ENCODE measurements around the gene ZNRF2.

Gene ZNRF2

DNA sequence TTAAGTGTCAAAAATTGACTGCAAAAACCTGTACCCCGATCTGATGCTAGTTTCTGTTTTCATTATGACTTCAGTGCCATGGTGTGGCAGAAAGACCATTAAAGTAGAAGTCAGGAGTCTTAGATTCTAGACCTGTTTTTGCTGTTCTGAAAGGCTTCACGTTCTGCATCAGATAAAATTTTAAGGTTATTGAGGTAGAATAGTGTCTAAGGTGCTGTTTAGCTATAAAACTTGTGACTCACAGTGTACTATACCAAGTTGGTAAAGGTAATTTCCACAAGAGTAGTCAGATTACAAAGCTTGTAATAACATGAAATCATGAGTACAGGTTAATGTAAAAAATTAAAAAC, 38.6 kb downstream of the ZNRF2 start:
- DNase-seq: no peak

GRCh38 chr7:30327813-30328212, 43.4 kb downstream of the ZNRF2 start:
- no peak for DNase-seq

DNA sequence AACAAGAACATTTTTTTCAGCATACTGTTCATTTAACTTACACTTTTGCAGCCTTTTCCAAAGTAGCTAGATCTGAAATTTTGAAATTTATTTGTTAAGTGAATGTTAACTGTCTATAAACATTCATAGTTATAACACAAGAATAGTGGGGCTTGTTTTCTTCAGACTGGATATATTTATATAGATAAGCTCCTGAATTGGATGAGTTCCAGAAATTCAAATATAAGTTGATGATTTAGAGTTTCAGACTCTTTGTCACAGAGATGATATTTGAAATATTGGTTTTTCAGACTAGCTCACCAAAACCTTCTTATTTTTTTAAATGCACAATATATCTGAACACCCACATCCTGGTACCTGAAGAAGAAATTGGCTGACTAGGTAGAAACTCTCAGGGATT, 44.0 kb downstream of the ZNRF2 start:
- DNase-seq: no peak

DNA sequence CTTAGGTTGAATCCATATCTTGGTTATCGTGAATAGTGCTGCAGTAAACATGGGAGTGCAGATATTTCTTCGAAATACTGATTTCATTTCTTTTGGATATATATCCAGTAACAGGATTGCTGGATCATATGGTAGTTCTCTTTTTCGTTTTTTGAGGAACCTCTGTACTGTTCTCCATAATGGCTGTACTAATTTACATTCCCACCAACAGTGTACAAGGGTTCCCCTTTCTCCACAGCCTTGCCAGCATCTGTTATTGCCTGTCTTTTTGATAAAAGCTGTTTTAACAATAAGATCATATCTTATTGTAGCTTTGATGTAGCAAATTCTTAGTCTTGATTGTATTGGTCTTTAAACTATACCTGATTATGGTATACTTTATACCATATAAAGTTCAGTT, 45.3 kb downstream of the ZNRF2 start:
- no peak for DNase-seq

DNA sequence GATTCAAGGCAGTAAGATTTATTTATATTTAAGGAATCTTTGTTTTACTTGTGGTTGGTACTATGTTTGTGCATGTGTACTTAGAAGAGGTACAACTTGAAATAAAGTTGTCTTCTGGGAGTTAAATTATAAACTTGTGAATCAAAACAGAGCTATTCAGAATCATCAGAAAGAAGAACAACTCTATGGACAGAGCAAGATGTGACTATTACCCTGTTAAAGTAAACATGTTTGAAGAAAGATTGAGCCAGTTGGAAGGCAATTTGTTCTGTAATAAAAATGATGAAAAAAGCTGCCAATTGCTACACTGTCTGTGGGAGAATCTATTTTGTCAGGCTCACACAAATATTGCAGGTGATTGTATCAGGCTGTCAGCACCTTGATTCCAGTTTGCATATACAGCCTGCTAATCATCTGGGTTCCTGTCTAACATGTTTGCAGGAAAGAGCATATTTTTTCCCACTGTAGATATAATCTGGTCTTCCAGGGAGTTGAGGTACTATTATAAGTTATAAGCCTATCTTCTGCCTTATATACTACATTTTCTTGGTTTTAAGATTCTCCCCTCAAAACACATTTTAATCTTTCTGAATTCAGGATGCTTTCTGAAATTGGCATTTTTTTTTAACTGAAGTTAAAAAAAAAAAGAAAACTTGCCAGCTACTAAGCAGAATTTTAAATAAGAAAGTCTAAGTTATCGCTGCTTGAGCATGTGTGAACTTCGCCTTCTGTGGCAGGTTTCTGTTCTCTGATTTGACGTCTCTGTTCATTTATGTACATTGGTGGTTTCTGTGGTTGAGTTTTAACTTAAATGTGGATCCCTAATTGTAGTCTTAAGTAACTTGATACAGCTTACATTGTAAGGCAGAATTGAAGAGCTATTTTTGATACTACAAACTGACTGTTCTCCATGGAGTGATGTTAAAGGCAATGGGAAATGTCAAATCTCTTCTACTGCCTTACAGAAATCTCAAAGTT, 46.0 kb downstream of the ZNRF2 start:
- DNase-seq: no peak

DNA sequence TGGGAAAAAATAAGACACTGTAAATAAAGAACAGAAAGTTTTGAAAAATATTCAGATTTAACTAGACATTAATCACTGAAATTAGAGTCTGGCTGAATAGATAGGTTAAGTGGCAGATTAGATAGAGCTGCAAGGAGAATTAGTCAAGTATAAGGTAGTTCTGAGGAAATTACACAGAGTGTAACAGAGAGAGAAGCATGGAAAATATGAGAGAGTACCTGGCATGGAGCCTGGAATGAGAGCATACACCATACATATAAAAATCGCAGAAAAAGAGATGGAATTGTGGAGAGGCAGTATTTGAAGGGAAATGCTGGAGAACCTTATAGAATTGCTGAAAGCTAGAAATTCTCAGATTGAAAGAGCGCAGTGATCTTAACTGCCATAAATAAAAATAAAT, 46.9 kb downstream of the ZNRF2 start:
- DNase-seq: no peak

GRCh38 chr7:30332549-30332948, 48.2 kb downstream of the ZNRF2 start:
- DNase-seq: no peak

- no peak for DNase-seq
These were observed 51.5 kb downstream of the ZNRF2 start for GRCh38 chr7:30335763-30336487.

DNA sequence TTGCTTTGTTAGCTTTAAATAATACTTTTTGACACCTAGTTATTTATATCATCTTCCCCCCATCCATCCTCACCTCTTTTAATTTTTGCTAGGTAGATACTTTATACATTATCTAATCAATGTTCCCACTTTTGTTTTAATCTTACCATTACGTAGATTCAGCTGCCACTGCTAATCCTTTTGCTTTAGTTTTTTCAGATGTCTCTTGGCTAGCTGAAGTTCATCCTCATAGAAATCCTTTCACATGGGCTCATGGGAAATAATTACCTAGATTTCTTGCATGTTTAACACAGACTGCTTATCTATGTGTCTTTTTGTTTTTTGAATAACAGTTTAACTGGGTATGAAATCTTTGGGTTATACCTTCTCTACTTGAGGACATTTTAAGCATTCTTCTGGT, 60.1 kb downstream of the ZNRF2 start:
- DNase-seq: no peak

- DNase-seq: no peak
These were observed 63.1 kb downstream of the ZNRF2 start for GRCh38 chr7:30347226-30348082.

- DNase-seq: no peak
These were observed 63.7 kb downstream of the ZNRF2 start for GRCh38 chr7:30348083-30348560.

DNA sequence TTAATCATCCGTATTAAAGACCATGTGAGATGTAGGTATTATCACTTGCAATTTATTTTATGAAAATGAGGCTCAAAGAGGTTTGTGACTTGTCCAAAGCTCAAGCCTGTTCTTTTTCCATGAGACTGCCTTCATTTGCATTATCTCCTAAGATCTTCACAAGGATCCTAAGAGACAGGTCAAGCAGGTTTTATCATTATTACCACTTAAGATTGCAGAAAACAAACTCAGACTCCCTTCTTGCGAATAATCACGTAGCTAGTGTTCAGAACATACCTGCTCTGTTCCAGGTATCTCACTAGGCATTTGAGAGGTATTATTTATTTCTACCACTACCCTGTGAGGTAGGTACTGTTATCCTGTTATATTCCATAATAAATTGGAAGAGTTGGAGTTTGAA, 64.8 kb downstream of the ZNRF2 start:
- DNase-seq: no peak

DNA sequence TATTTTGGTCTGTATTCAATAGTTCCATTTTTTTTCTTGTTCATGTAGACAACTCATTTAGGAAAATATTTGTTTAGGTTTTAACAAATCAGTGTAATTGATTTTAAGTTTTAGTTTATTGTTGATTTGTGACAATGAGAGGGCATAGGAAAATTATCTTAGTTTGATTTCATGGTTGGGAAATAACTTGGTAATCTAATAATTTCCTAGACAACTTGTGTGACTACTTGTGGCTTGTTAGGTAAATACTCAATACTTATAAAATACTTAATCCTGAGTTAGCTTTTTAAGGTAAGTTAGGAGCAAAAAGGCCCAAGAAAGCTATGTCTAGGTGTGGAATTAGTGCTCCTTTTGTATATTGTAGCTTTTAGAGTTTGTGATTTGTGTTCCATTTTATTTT, 65.4 kb downstream of the ZNRF2 start:
- DNase-seq: no peak

- DNase-seq: no peak
These were observed 66.9 kb downstream of the ZNRF2 start for GRCh38 chr7:30351286-30351685.

DNA sequence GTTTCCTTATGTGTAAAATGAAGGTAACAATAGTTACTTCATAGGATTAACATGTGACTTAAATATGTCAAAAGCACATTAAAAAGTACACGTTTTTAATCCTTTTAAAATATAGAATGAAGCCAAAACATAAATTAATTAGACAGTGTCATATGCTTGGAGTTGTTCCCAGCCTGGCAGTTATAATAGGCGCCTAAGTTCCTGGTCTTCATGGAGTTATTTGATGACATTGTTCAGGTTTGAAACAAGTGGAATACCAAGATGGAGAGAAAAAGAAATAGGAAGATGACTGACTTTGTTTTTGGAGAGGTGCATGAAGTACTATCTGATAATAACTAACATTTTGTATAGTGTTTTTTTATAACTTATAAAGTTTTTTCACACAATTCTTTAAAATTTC, 67.3 kb downstream of the ZNRF2 start:
- no peak for DNase-seq

DNA sequence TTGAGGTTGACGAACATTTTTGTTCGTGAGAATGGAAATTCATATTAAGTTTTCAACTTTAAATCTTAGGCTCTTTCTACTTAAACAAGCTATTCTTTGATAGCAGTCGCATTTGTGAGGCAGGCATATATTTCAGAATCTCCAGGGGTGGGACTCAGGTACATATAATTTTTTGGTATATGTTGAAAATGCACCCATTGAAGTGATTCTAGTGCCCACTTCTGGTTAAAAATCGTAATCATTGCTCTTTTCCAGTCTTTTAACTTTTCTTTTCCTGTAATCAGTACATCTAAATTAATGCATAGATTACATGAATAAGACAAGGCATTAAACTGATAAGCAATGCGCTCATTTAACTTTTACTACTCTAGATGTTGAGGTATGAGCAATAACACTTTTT, 67.8 kb downstream of the ZNRF2 start:
- DNase-seq: no peak

DNA sequence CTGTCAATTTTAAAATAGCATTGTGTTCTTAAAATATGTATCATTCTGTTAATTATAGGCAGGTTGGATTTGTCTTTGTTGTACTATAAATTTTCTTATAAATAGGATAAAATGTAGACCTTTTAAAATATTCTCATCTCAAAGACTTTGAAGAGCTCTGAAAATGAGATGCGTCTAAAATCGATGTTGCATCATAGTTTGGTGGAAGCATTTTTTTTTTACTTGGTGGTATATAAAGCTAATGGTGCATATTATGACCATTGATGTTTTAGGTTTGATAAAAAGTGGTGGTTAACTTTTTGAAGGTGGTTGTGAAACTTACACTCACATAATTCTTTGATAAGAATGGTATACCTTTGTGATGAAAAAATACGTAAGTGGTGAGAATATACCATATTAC, 69.1 kb downstream of the ZNRF2 start:
- no peak for DNase-seq

DNA sequence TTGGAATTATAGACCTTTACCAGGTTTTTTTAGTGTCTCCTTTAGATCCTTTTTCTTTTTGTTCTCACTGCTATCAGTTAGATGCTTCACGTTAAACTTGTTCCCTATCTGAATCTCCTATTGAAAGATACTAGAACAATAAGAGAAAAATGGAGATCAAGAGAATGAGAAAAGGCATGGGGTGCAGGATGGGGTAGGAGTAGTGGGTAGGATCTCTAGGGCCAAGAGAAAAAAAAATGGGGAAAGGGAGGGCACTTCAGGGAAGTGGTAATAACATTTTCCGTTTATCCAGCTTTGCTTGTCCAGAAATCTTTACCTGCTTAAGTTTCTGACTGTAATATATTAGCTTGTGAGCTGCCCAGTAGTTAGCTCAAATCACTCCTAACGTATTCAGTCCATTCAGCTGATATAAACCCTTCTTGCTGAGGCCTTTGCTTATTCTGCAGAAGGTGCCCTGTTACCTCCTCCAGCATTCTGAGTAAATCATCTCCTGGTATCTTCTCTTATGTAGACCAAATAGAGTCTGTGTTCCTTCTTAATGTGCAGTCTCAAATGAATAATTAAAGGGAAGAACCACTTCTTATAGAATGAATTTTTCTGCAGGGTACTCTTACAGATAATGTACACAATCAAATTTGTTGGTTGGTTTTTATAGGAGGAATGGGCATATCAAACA, 69.7 kb downstream of the ZNRF2 start:
- no peak for DNase-seq

DNA sequence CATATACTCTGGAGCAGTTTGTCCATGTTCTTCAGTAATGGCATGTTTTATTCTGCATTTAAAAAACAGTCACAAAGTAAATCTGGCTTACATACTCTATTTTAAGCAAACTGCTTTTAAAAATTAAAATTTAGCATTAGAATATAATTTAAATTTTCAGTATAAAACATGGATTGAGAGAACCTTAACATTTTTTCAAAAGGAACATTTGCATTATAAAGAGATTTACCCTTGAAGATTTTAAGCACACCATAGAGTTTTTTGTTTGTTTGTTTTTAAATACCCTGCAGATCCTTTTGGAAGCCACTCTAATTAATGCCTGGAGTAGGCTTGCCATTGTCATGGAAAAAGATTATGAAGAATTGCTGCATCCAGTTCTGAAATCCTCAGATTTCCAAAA, 70.4 kb downstream of the ZNRF2 start:
- DNase-seq: no peak

DNA sequence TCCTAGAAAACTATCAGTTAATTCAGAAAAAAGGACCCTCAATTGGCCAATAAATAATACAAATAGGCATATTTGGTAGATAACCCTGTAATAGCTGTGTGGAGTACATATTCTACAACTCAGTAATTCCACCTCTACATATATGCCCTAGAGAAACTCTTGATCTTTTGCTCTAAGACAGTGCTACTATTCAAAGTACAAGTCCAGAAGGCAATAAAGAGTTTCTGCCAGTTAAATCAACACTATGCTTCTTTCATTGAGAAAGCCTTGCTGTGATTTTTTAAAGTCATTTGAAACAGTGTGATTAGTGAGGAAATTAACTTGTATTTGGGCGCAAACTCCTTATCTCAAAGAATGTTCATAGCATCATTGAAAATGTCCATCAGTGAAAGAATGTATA, 75.6 kb downstream of the ZNRF2 start:
- DNase-seq: no peak

- no peak for DNase-seq
These were observed 79.6 kb downstream of the ZNRF2 start for GRCh38 chr7:30363778-30364563.

- no peak for DNase-seq
These were observed 80.4 kb downstream of the ZNRF2 start for GRCh38 chr7:30364773-30365172.
